ENCODE measurements around the gene UNG.

- TF ChIP-seq, protein P1, sequence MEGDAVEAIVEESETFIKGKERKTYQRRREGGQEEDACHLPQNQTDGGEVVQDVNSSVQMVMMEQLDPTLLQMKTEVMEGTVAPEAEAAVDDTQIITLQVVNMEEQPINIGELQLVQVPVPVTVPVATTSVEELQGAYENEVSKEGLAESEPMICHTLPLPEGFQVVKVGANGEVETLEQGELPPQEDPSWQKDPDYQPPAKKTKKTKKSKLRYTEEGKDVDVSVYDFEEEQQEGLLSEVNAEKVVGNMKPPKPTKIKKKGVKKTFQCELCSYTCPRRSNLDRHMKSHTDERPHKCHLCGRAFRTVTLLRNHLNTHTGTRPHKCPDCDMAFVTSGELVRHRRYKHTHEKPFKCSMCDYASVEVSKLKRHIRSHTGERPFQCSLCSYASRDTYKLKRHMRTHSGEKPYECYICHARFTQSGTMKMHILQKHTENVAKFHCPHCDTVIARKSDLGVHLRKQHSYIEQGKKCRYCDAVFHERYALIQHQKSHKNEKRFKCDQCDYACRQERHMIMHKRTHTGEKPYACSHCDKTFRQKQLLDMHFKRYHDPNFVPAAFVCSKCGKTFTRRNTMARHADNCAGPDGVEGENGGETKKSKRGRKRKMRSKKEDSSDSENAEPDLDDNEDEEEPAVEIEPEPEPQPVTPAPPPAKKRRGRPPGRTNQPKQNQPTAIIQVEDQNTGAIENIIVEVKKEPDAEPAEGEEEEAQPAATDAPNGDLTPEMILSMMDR (IDR thresholded peaks at IDR 0.05): no peak
- TF ChIP-seq POLR2A (IDR thresholded peaks at IDR 0.05): no peak
These were observed 22.7 kb downstream of the UNG start for GRCh38 chr12:109120095-109120494.

Measured in body of pancreas (tissue), 4 donors.